Stomach (tissue), 9 donors: ENCODE results near the gene EDARADD. TPM values are rescaled to one million over a fixed set of nuclear protein-coding genes. Genes with fewer than 3 reads are reported as not detected.

Experiments used
- DNase-seq, 2 donors: peaks; one replicate each; pipeline versions ENCODE4 v3.0.0 to v3.0.0-alpha.2; 2013 to 2019
- H3K27ac ChIP-seq, 5 donors: fragments of 200-600 bp in 4 of 5; sonication (generic) in 4 of 5; one replicate each; pipeline ENCODE4 v1.5.1; 2013 to 2019; ENCODE audit warnings: mild to moderate bottlenecking in 1 of 5, moderate library complexity in 1 of 5
- H3K27me3 ChIP-seq, 3 donors: fragments of 200-600 bp; sonication (generic); one replicate each; pipeline ENCODE4 v1.5.1; 2017 to 2019; ENCODE audit warnings: mixed run types in 1 of 3
- H3K36me3 ChIP-seq, 4 donors: fragments of 200-600 bp; sonication (generic); 1 replicate in 3 of 4; 2 replicates in 1 of 4; pipeline ENCODE4 v1.5.1; 2016 to 2019
- H3K4me1 ChIP-seq, 4 donors: fragments of 200-600 bp; sonication (generic); one replicate each; pipeline ENCODE4 v1.5.1; 2016 to 2019
- H3K4me3 ChIP-seq, 4 donors: fragments of 200-600 bp; sonication (generic) in 3 of 4; one replicate each; pipeline ENCODE4 v1.5.1; 2016 to 2019; ENCODE audit warnings: mild to moderate bottlenecking in 1 of 4
- H3K9me3 ChIP-seq, 4 donors: fragments of 200-600 bp; sonication (generic); one replicate each; pipeline ENCODE4 v1.5.1; 2016 to 2019
- CTCF ChIP-seq, 7 experiments: fragments of 450-650 bp in 4 of 7; fragments of 200-600 bp in 3 of 7; sonication (generic) in 3 of 7; IDR thresholded peaks; one replicate each; pipeline ENCODE4 v1.5.1; 2016 to 2019; ENCODE audit warnings: antibody characterized with exemption in 7 of 7, control low read depth in 2 of 7, mild to moderate bottlenecking in 1 of 7
- EP300 ChIP-seq: sonication (generic); formaldehyde crosslinking; IDR thresholded peaks from one replicate; pipeline ENCODE4 v1.6.1; 2017; ENCODE audit warnings: antibody characterized with exemption
- POLR2A ChIP-seq, 4 donors: fragments of 450-650 bp; IDR thresholded peaks; one replicate each; pipeline ENCODE4 v1.6.1; 2016; ENCODE audit warnings: antibody characterized with exemption in 4 of 4, control low read depth in 2 of 4, mild to moderate bottlenecking in 1 of 4, moderate library complexity in 1 of 4
- POLR2AphosphoS5 ChIP-seq, 3 donors: sonication (generic); formaldehyde crosslinking; IDR thresholded peaks; one replicate each; pipeline ENCODE4 v1.6.1; 2016; ENCODE audit warnings: antibody characterized with exemption in 3 of 3
- WGBS, 5 donors: extraction: QIAGEN DNeasy Blood & Tissue Kit in 3 of 5; methylation state at CpG; one replicate each; pipeline versions ENCODE4 v1.1.5 to v1.1.7; 2013 to 2018; 5-methylcytosine and 5-hydroxymethylcytosine counted together
- intact Hi-C: fragments of 100-400 bp; cut with DNase I; formaldehyde crosslinking; loops from one replicate; pipeline ENCODE4 v1.15.1; 2023; ENCODE audit warnings: low total_unique reads
- polyA plus RNA-seq, 3 donors: library from polyadenylated mRNA; stranded (reverse); fragments of 200-250 nt; gene quantifications; one replicate each; pipeline ENCODE4 v1.2.3, GENCODE V29; 2013
- total RNA-seq, 5 donors: library from RNA; depleted of rRNA; stranded (reverse); fragments of >200 nt; gene quantifications; one replicate each; pipeline versions ENCODE4 v1.1.0 to v1.2.3, GENCODE V29; 2014 to 2016
- donor health status: healthy with polysubstance abuse.
- donor health status: Bipolar disorder and iron deficiency.
- donor health status: healthy.

EDARADD gene
- total and polyA plus RNA-seq, 8 donors: 3.7 to 13.8 (median 6.6) TPM; not detected in 1

GRCh38 chr1:236397173-236397759 lies 3.2 kb downstream of the EDARADD start:
- H3K27ac ChIP-seq: peak overlapping the region in 1 of 5 donors; percentile 18
- intact Hi-C loops: no loop called here
- 77 to 92% (median 81%) methylated on average over 4 of the region's 4 CpGs for WGBS, 5 donors
- no peaks in the 10 kb centered on the region for H3K9me3 ChIP-seq
- TF ChIP-seq POLR2A (IDR thresholded peaks at IDR 0.05) (no peak), POLR2AphosphoS5 (IDR thresholded peaks at IDR 0.05) (no peak), EP300 (no peak), CTCF (IDR thresholded peaks at IDR 0.05) (no peak)
- H3K4me3 ChIP-seq: no peak overlapping the region
- DNase-seq: no peak
- H3K4me1 ChIP-seq: peaks cover 15 to 56% (median 30%) of the 10 kb centered on the region in 4 donors
- H3K27me3 ChIP-seq: peaks cover 0 to 28% (median 11%) of the 10 kb centered on the region in 3 donors
- H3K36me3 ChIP-seq: no peaks in the 10 kb centered on the region

- Histone ChIP-seq H3K4me1 (peaks cover 15 to 57% (median 30%) of the 10 kb centered on the region in 4 donors), H3K36me3 (no peaks in the 10 kb centered on the region), H3K27ac (peak overlapping the region; percentile 11 to 55 (median 24)), H3K27me3 (peaks cover 0 to 28% (median 11%) of the 10 kb centered on the region in 3 donors), H3K9me3 (no peaks in the 10 kb centered on the region), H3K4me3 (no peak overlapping the region)
- TF ChIP-seq POLR2A (IDR thresholded peaks at IDR 0.05) (no peak), POLR2AphosphoS5 (IDR thresholded peaks at IDR 0.05) (peak in 1 of 3 donors; percentile 37)
- WGBS, 5 donors: 30 to 44% (median 40%) methylated on average over 10 of the region's 10 CpGs
- intact Hi-C loops: no loop called here
- peak in 1 of 2 donors; percentile 53 for DNase-seq
These were observed 4.5 kb downstream of the EDARADD start for GRCh38 chr1:236398538-236398937.

- H3K4me1 ChIP-seq: peaks cover 10 to 56% (median 22%) of the 10 kb centered on the region in 4 donors
- 62 to 74% (median 70%) methylated on average over 8 of the region's 8 CpGs for WGBS, 5 donors
- no peak for DNase-seq
- no peak overlapping the region for H3K4me3 ChIP-seq
- H3K36me3 ChIP-seq: no peaks in the 10 kb centered on the region
- no peak overlapping the region for H3K27ac ChIP-seq
- peaks cover 0 to 24% (median 8%) of the 10 kb centered on the region in 3 donors for H3K27me3 ChIP-seq
- H3K9me3 ChIP-seq: no peaks in the 10 kb centered on the region
- no peak for TF ChIP-seq POLR2A (IDR thresholded peaks at IDR 0.05)
- TF ChIP-seq EP300: no peak
- no peak for TF ChIP-seq CTCF (IDR thresholded peaks at IDR 0.05)
- no peak for TF ChIP-seq POLR2AphosphoS5 (IDR thresholded peaks at IDR 0.05)
- intact Hi-C loops: no loop called here
These were observed 6.0 kb downstream of the EDARADD start for GRCh38 chr1:236400061-236400603.

GRCh38 chr1:236401698-236402097 lies 7.6 kb downstream of the EDARADD start:
- Histone ChIP-seq H3K4me1 (peaks cover 0 to 42% (median 13%) of the 10 kb centered on the region in 4 donors), H3K27ac (no peak overlapping the region), H3K36me3 (no peaks in the 10 kb centered on the region), H3K4me3 (no peak overlapping the region), H3K9me3 (no peaks in the 10 kb centered on the region), H3K27me3 (peaks cover 0 to 8% (median 0%) of the 10 kb centered on the region in 3 donors)
- 91 to 98% (median 93%) methylated on average over 7 of the region's 7 CpGs for WGBS, 5 donors
- intact Hi-C loops: no loop called here
- no peak for DNase-seq
- TF ChIP-seq POLR2AphosphoS5 (IDR thresholded peaks at IDR 0.05): no peak
- no peak for TF ChIP-seq POLR2A (IDR thresholded peaks at IDR 0.05)
- no peak for TF ChIP-seq CTCF (IDR thresholded peaks at IDR 0.05)
- no peak for TF ChIP-seq EP300
